ENCODE data around the gene KLF7. TPM values are rescaled to one million over a fixed set of nuclear protein-coding genes. Genes with fewer than 3 reads are reported as not detected.
"Not testable (repeated sequence)": the region's sequence is repeated elsewhere in the genome, so short reads cannot be mapped to it uniquely, and the experiment has no call there.

Gene KLF7
- total and polyA plus RNA-seq, 2 donors = 8.5 to 11.0 TPM

GRCh38 chr2:207042841-207043240 is 122.9 kb downstream of the KLF7 start:
- H3K36me3 ChIP-seq (ENCODE audit: control insufficient read depth in 2 of 2, insufficient read depth in 2 of 2, low read length in 1 of 2) = no peaks in the 10 kb centered on the region
- WGBS = 95% methylated on average over 1 of the region's 1 CpG

GRCh38 chr2:207041786-207042554 is 123.8 kb downstream of the KLF7 start:
- Histone ChIP-seq H3K36me3 (ENCODE audit: control insufficient read depth in 2 of 2, insufficient read depth in 2 of 2, low read length in 1 of 2) (no peaks in the 10 kb centered on the region), H3K4me3 (ENCODE audit: low read length in 2 of 2) (no peak overlapping the region), H3K27me3 (ENCODE audit: control insufficient read depth in 2 of 2, insufficient read depth in 1 of 2, low read length in 1 of 2) (no peaks in the 10 kb centered on the region), H3K9me3 (ENCODE audit: control insufficient read depth in 2 of 2, insufficient read depth in 1 of 2, low read length in 1 of 2) (no peaks in the 10 kb centered on the region), H3K4me1 (ENCODE audit: control insufficient read depth in 2 of 2, insufficient read depth in 2 of 2, low read length in 2 of 2) (peaks cover 3 to 5% of the 10 kb centered on the region in 2 donors), H3K27ac (ENCODE audit: low read depth in 1 of 2, low read length in 1 of 2) (no peak overlapping the region)
- 96% methylated on average over 9 of the region's 9 CpGs for WGBS
- no peak for DNase-seq (ENCODE audit: low read depth in 6 of 9, low spot score in 9 of 9)

More at GRCh38 chr2:207042841-207043240, 122.9 kb downstream of the KLF7 start:
- Histone ChIP-seq H3K27ac (ENCODE audit: low read depth in 1 of 2, low read length in 1 of 2) (no peak overlapping the region), H3K4me3 (ENCODE audit: low read length in 2 of 2) (no peak overlapping the region), H3K4me1 (ENCODE audit: control insufficient read depth in 2 of 2, insufficient read depth in 2 of 2, low read length in 2 of 2) (peaks cover 3 to 7% of the 10 kb centered on the region in 2 donors), H3K9me3 (ENCODE audit: control insufficient read depth in 2 of 2, insufficient read depth in 1 of 2, low read length in 1 of 2) (no peaks in the 10 kb centered on the region), H3K27me3 (ENCODE audit: control insufficient read depth in 2 of 2, insufficient read depth in 1 of 2, low read length in 1 of 2) (no peaks in the 10 kb centered on the region)
- DNase-seq (ENCODE audit: low read depth in 6 of 9, low spot score in 9 of 9) = no peak

- DNase-seq (ENCODE audit: low read depth in 6 of 9, low spot score in 9 of 9) = no peak
- H3K4me3 ChIP-seq (ENCODE audit: low read length in 2 of 2) = no peak overlapping the region
- H3K9me3 ChIP-seq (ENCODE audit: control insufficient read depth in 2 of 2, insufficient read depth in 1 of 2, low read length in 1 of 2) = no peaks in the 10 kb centered on the region
- no peak overlapping the region for H3K27ac ChIP-seq (ENCODE audit: low read depth in 1 of 2, low read length in 1 of 2)
- 91% methylated on average over 10 of the region's 10 CpGs for WGBS
- H3K36me3 ChIP-seq (ENCODE audit: control insufficient read depth in 2 of 2, insufficient read depth in 2 of 2, low read length in 1 of 2) = no peaks in the 10 kb centered on the region
- no peaks in the 10 kb centered on the region for H3K27me3 ChIP-seq (ENCODE audit: control insufficient read depth in 2 of 2, insufficient read depth in 1 of 2, low read length in 1 of 2)
- no peaks in the 10 kb centered on the region for H3K4me1 ChIP-seq (ENCODE audit: control insufficient read depth in 2 of 2, insufficient read depth in 2 of 2, low read length in 2 of 2)
Measured at GRCh38 chr2:207041279-207041678, 124.5 kb downstream of the KLF7 start.

- Histone ChIP-seq H3K36me3 (ENCODE audit: control insufficient read depth in 2 of 2, insufficient read depth in 2 of 2, low read length in 1 of 2) (no peaks in the 10 kb centered on the region), H3K27ac (ENCODE audit: low read depth in 1 of 2, low read length in 1 of 2) (no peak overlapping the region), H3K4me3 (ENCODE audit: low read length in 2 of 2) (no peak overlapping the region), H3K27me3 (ENCODE audit: control insufficient read depth in 2 of 2, insufficient read depth in 1 of 2, low read length in 1 of 2) (no peaks in the 10 kb centered on the region), H3K4me1 (ENCODE audit: control insufficient read depth in 2 of 2, insufficient read depth in 2 of 2, low read length in 2 of 2) (no peaks in the 10 kb centered on the region), H3K9me3 (ENCODE audit: control insufficient read depth in 2 of 2, insufficient read depth in 1 of 2, low read length in 1 of 2) (no peaks in the 10 kb centered on the region)
- no peak for DNase-seq (ENCODE audit: low read depth in 6 of 9, low spot score in 9 of 9)
- 43% methylated on average over 9 of the region's 9 CpGs for WGBS
Measured at GRCh38 chr2:207040696-207041095, 125.1 kb downstream of the KLF7 start.

GRCh38 chr2:207039225-207039624 is 126.5 kb downstream of the KLF7 start:
- H3K36me3 ChIP-seq (ENCODE audit: control insufficient read depth in 2 of 2, insufficient read depth in 2 of 2, low read length in 1 of 2) = no peaks in the 10 kb centered on the region
- no peak for DNase-seq (ENCODE audit: low read depth in 6 of 9, low spot score in 9 of 9)
- 89% methylated on average over 4 of the region's 4 CpGs for WGBS
- no peak overlapping the region for H3K27ac ChIP-seq (ENCODE audit: low read depth in 1 of 2, low read length in 1 of 2)
- no peaks in the 10 kb centered on the region for H3K4me1 ChIP-seq (ENCODE audit: control insufficient read depth in 2 of 2, insufficient read depth in 2 of 2, low read length in 2 of 2)
- H3K4me3 ChIP-seq (ENCODE audit: low read length in 2 of 2) = no peak overlapping the region
- H3K27me3 ChIP-seq (ENCODE audit: control insufficient read depth in 2 of 2, insufficient read depth in 1 of 2, low read length in 1 of 2) = no peaks in the 10 kb centered on the region
- no peaks in the 10 kb centered on the region for H3K9me3 ChIP-seq (ENCODE audit: control insufficient read depth in 2 of 2, insufficient read depth in 1 of 2, low read length in 1 of 2)

GRCh38 chr2:207038299-207038698 is 127.4 kb downstream of the KLF7 start:
- 95% methylated on average over 2 of the region's 2 CpGs for WGBS

GRCh38 chr2:207037896-207038295 is 127.9 kb downstream of the KLF7 start:
- no peak for DNase-seq (ENCODE audit: low read depth in 6 of 9, low spot score in 9 of 9)
- Histone ChIP-seq H3K4me3 (ENCODE audit: low read length in 2 of 2) (no peak overlapping the region), H3K27ac (ENCODE audit: low read depth in 1 of 2, low read length in 1 of 2) (no peak overlapping the region), H3K27me3 (ENCODE audit: control insufficient read depth in 2 of 2, insufficient read depth in 1 of 2, low read length in 1 of 2) (no peaks in the 10 kb centered on the region), H3K36me3 (ENCODE audit: control insufficient read depth in 2 of 2, insufficient read depth in 2 of 2, low read length in 1 of 2) (no peaks in the 10 kb centered on the region), H3K9me3 (ENCODE audit: control insufficient read depth in 2 of 2, insufficient read depth in 1 of 2, low read length in 1 of 2) (no peaks in the 10 kb centered on the region), H3K4me1 (ENCODE audit: control insufficient read depth in 2 of 2, insufficient read depth in 2 of 2, low read length in 2 of 2) (no peaks in the 10 kb centered on the region)
- 83% methylated on average over 7 of the region's 7 CpGs for WGBS

More at GRCh38 chr2:207038299-207038698, 127.4 kb downstream of the KLF7 start:
- no peaks in the 10 kb centered on the region for H3K4me1 ChIP-seq (ENCODE audit: control insufficient read depth in 2 of 2, insufficient read depth in 2 of 2, low read length in 2 of 2)
- no peak for DNase-seq (ENCODE audit: low read depth in 6 of 9, low spot score in 9 of 9)
- no peak overlapping the region for H3K27ac ChIP-seq (ENCODE audit: low read depth in 1 of 2, low read length in 1 of 2)
- H3K9me3 ChIP-seq (ENCODE audit: control insufficient read depth in 2 of 2, insufficient read depth in 1 of 2, low read length in 1 of 2) = no peaks in the 10 kb centered on the region
- no peaks in the 10 kb centered on the region for H3K27me3 ChIP-seq (ENCODE audit: control insufficient read depth in 2 of 2, insufficient read depth in 1 of 2, low read length in 1 of 2)
- no peaks in the 10 kb centered on the region for H3K36me3 ChIP-seq (ENCODE audit: control insufficient read depth in 2 of 2, insufficient read depth in 2 of 2, low read length in 1 of 2)
- H3K4me3 ChIP-seq (ENCODE audit: low read length in 2 of 2) = no peak overlapping the region

GRCh38 chr2:207037023-207037422 is 128.7 kb downstream of the KLF7 start:
- not testable (repeated sequence) for H3K27me3 ChIP-seq (ENCODE audit: control insufficient read depth in 2 of 2, insufficient read depth in 1 of 2, low read length in 1 of 2); H3K9me3 ChIP-seq (ENCODE audit: control insufficient read depth in 2 of 2, insufficient read depth in 1 of 2, low read length in 1 of 2); DNase-seq (ENCODE audit: low read depth in 6 of 9, low spot score in 9 of 9); H3K36me3 ChIP-seq (ENCODE audit: control insufficient read depth in 2 of 2, insufficient read depth in 2 of 2, low read length in 1 of 2); H3K27ac ChIP-seq (ENCODE audit: low read depth in 1 of 2, low read length in 1 of 2); H3K4me3 ChIP-seq (ENCODE audit: low read length in 2 of 2); H3K4me1 ChIP-seq (ENCODE audit: control insufficient read depth in 2 of 2, insufficient read depth in 2 of 2, low read length in 2 of 2)
- WGBS = 47% methylated on average over 3 of the region's 8 CpGs

GRCh38 chr2:207035875-207036274 is 129.9 kb downstream of the KLF7 start:
- Histone ChIP-seq H3K36me3 (ENCODE audit: control insufficient read depth in 2 of 2, insufficient read depth in 2 of 2, low read length in 1 of 2) (no peaks in the 10 kb centered on the region), H3K4me1 (ENCODE audit: control insufficient read depth in 2 of 2, insufficient read depth in 2 of 2, low read length in 2 of 2) (no peaks in the 10 kb centered on the region), H3K4me3 (ENCODE audit: low read length in 2 of 2) (no peak overlapping the region), H3K27me3 (ENCODE audit: control insufficient read depth in 2 of 2, insufficient read depth in 1 of 2, low read length in 1 of 2) (no peaks in the 10 kb centered on the region), H3K9me3 (ENCODE audit: control insufficient read depth in 2 of 2, insufficient read depth in 1 of 2, low read length in 1 of 2) (no peaks in the 10 kb centered on the region), H3K27ac (ENCODE audit: low read depth in 1 of 2, low read length in 1 of 2) (no peak overlapping the region)
- no peak for DNase-seq (ENCODE audit: low read depth in 6 of 9, low spot score in 9 of 9)
- WGBS = 95% methylated on average over 2 of the region's 2 CpGs
